Measurements from ENCODE around the gene EIF3K. TPM values are rescaled to one million over a fixed set of nuclear protein-coding genes. Genes with fewer than 3 reads are reported as not detected.
A peak's percentile ranks its signal among the peaks of the same experiment; 100 is the strongest.

Gene EIF3K
- total RNA-seq, 1 donor from 2014 or later: 644 TPM

GRCh38 chr19:38644719-38645118 is 25.7 kb downstream of the EIF3K start:
- no peak for ATAC-seq (ENCODE audit: poor library complexity)
- DNase-seq: no peak
- intact Hi-C loops (cut with DNase I): no loop called here

GRCh38 chr19:38647368-38647965 is 28.5 kb downstream of the EIF3K start, which contains the start of gene ACTN4:
ACTN4 (plus strand) TSS chr19:38647649; CDS start chr19:38647746, 97 bp downstream.
- DNase-seq: peak; percentile 100
- ATAC-seq (ENCODE audit: poor library complexity): peak; percentile 89
- intact Hi-C loops (cut with DNase I): no loop called here

DNA sequence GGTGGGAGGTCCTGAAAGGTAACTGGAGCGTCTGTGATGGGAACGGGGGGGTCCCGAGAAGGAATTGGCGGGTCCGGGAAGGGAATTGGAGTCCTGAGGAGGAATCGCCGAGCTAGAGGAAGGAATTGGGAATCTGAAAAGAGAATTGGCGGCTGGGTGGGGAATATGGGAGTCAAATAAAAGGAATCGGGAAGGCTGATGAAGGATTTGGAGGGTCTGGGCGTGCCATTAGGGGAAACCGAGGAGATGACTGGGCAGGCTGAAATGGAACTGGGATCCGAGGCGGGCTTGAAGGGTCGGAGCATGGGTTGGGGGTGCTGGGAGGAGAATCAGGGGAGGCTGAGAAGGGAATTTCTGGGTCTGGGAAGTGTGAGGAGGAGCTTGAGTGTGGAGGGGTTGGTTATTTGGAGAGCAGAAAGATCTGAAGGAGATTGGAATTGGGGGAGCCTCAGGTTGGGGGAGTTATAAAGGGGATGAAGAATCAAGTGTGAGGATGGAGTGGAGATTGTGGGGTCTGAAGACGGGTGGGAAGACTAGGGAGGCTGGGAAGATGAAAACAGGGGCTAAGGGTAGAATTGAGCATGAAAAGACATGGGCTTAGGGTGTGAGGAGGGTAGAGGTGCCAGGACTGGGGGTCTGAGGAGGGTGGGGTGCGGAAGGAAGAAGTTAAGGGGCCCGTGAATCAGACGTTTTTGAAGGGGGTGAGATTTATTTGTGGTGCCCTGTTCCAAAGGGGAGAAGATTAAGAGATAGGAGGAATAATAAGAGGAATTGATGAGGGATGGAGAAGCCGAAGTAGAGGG is 29.2 kb downstream of the EIF3K start:
- no peak for DNase-seq
- intact Hi-C loops (cut with DNase I): no loop called here
- ATAC-seq (ENCODE audit: poor library complexity): no peak

GRCh38 chr19:38648769-38649304 is 29.8 kb downstream of the EIF3K start:
- DNase-seq: no peak
- ATAC-seq (ENCODE audit: poor library complexity): no peak
- intact Hi-C loops (cut with DNase I): no loop called here

GRCh38 chr19:38649305-38650171 is 30.6 kb downstream of the EIF3K start:
- ATAC-seq (ENCODE audit: poor library complexity): peak; percentile 0
- intact Hi-C loops (cut with DNase I): no loop called here
- no peak for DNase-seq

- ATAC-seq (ENCODE audit: poor library complexity): no peak
- intact Hi-C loops (cut with DNase I): no loop called here
- DNase-seq: no peak
Measured at GRCh38 chr19:38650172-38650775, 31.3 kb downstream of the EIF3K start.

DNA sequence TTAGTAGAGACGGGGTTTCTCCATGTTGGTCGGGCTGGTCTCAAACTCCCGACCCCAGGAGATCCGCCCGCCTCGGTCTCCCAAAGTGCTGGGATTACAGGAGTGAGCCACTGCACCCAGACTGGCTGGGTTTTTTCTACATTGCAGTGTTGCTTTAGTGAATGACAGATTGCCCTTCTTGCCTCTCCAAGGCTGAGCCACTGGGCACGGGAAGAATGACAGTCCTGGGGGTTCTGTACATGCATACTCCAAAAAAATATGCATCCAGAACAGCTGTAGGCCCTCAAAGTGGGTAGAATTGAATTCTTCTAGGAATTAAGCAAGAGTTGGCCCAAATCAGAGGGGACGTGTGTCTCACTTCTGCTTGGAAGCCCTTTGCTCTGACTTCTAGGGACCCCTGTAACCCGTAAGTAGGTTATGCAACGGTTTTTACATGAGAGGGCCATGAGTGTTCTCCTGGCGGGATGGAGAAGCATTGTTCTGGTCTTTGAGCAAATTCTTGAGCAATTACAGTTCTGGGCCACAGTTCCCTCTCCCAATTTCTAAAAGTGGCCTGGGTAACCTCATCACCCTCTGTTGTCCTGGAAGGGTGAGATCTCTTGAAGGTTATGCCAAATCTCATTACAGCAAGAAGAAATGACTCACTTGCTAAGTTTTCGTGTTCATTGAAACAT is 32.1 kb downstream of the EIF3K start:
- peak; percentile 18 for ATAC-seq (ENCODE audit: poor library complexity)
- intact Hi-C loops (cut with DNase I): no loop called here
- no peak for DNase-seq

GRCh38 chr19:38653028-38653571 is 34.1 kb downstream of the EIF3K start:
- intact Hi-C loops (cut with DNase I): no loop called here
- DNase-seq: peak; percentile 60
- peak; percentile 51 for ATAC-seq (ENCODE audit: poor library complexity)

DNA sequence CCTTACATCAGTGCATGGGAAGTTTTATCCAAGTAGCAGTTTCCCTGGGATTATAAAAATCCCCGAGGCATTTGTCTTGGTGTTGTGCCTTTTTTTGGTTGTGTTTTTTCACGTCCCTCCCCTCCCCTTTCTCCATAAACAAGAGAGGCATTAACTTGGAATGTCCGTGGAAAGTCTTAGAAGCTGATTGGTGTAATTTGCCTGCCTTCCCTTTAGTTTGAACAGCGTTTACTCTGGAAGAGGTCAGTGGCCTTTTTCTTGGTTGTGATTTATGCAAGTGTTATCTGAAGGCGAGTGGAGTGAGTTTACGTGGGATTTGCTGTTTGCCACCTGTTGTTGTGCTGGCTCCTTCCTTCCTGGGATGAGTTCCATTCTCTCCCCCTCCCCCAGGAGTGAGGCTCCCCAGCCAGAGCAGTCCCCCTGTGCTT is 35.7 kb downstream of the EIF3K start:
- no peak for ATAC-seq (ENCODE audit: poor library complexity)
- intact Hi-C loops (cut with DNase I): no loop called here
- no peak for DNase-seq

- intact Hi-C loops (cut with DNase I): no loop called here
- DNase-seq: no peak
- no peak for ATAC-seq (ENCODE audit: poor library complexity)
Measured at GRCh38 chr19:38655148-38655824, 36.3 kb downstream of the EIF3K start.

- peak; percentile 13 for ATAC-seq (ENCODE audit: poor library complexity)
- no peak for DNase-seq
- intact Hi-C loops (cut with DNase I): no loop called here
Measured at GRCh38 chr19:38656171-38656981, 37.4 kb downstream of the EIF3K start.

DNA sequence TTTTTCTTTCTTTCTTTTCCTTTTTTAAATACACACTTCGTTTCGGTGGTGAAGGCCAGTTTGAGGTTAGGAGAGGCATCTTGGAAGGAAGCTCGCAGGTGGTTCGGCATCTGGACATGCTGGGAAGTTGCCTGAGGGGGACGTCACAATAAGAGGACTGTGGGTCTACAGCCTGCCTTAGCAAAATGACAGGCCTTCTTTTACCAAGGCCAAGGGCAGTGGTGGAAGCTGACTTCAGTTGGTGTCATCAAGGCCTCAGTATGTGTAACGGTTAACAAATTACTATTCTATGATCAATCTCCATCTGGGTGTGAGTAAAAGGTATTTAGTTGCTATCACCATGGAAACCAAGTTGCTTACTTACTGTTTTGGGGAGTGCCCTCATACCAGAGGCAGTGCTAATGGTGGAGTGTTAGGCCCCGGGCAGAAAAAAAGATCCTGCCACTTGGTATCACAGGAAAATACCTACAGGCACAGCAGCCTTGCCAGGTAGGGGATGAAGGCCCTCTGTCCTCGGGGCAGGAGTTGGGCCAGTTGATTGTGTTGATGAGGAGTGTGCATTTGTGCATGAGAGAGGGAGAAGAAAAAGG is 38.7 kb downstream of the EIF3K start:
- ATAC-seq (ENCODE audit: poor library complexity): no peak
- DNase-seq: no peak
- intact Hi-C loops (cut with DNase I): no loop called here

GRCh38 chr19:38658462-38659306 is 39.7 kb downstream of the EIF3K start:
- ATAC-seq (ENCODE audit: poor library complexity): peak; percentile 68
- DNase-seq: no peak
- intact Hi-C loops (cut with DNase I): no loop called here

DNA sequence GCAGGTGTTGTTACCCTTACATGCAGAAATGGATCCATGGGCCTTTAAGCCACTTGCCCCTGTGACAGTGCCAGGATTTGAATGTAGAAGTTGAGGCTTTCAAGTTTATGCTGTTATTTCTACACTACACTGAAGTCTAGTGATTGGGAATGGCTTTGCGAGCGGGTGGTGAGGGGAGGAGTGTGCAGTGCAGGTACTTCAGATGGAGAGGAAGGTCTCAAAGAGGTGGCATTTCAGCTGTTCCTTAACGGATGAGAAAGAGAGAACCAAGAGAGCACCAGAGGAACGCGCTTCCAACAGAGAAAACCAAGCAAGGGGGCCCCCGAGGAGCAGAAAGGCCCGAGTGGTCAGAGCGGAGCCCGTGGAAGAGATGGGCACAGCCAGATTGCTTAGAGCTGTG is 41.7 kb downstream of the EIF3K start:
- DNase-seq (no peak), ATAC-seq (ENCODE audit: poor library complexity) (no peak)
- intact Hi-C loops (cut with DNase I): loop anchor here (5.0 kb wide), 1 partner anchor 47 kb away; no protein-coding TSS in a partner anchor

DNA sequence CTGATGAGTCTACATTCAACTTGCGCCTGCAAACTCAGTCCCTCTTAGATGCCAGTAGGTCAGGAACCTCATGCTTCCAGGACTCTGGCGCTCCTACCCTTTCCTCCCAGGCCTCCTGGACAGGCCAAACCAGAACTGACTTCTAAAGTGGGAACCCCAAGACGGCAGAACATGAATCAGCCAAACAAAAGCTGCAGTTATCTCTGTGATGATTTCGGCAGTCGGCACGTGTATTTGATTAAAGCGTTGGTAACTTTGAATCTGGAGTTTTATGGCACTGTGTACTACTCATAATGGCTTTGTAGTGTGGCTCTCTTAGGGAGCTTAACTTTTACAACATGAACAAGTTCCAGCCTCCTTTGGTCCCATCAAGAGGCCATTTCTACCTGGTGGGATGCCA is 42.1 kb downstream of the EIF3K start:
- intact Hi-C loops (cut with DNase I): loop anchor here (5.0 kb wide), 1 partner anchor 46 kb away; no protein-coding TSS in a partner anchor
- DNase-seq: no peak
- no peak for ATAC-seq (ENCODE audit: poor library complexity)
